ENCODE data around the gene ADGRG1.

The ADGRG1 gene

GRCh38 chr16:57606147-57606846 is 22.1 kb upstream of the ADGRG1 start:
- DNase-seq (ENCODE audit: low read depth in 2 of 2), result no peak

GRCh38 chr16:57606847-57607501 is 21.5 kb upstream of the ADGRG1 start:
- DNase-seq (ENCODE audit: low read depth in 2 of 2), result no peak

DNA sequence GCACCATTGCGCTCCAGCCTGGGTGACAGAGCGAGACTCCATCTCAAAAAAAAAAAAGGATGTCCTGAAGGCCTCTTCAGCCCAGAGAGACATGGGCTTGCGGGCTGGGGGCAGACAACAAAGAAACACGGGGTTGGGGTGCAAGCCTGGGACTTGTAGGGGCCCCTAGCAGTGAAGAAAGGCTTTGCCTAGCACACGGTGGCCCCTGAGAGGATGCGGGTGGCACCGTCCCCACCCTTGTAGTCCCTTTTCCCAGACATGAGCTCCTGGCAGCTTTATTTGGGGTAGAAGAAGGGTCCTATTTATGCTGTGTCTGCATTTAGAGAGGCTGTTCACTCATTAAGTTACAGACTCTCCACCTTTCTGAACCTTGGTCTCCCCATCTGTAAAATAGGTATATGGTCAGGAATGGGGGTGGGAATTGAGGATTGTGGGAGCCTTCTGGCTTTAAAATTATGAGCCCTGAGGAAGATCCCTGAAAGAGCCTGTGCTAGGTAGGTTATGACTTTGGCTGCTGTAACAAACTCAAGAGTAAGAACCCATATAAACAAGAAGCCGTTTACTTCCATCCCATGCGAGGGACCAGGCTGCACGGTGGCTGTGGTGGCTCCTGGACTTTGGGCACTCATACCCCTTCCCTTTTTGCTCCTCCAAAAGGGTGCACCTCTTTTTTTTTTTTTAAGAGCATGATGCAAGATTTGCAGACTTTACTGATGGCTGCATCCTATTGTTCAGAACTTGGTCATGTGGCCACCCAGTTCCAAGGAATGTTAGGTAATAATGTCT is 20.6 kb upstream of the ADGRG1 start:
- no peak for DNase-seq (ENCODE audit: low read depth in 2 of 2)

DNA sequence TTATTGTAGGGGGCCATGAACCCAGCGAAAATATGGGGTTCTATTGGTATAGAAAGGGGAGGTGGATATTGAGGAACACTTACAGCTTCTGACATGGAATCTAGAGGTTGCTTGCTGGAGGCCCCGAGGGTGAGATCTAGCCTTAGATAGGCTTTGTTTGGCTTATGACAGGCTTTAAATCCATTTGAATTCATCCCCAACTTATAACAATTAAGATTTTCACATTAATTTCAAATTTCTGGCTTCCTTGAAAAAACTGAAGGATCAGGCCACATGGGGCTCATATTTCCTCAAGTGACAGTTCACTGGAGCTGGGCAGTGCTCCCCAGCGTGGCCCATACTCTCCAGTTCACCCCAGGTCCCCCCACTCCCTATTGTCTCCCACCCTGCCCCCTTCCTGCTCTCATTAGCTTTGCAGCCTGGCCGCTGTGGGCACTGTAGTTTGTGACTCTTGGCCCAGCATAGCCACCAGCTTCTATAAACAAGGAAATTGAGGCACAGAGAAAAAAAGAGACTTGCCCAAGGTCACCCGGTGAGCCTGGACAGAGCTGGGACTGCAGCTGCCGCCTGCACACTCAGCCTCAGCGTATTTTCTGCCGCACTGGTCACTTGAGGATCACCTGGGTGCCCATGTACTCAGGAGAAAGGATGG is 19.8 kb upstream of the ADGRG1 start:
- DNase-seq (ENCODE audit: low read depth in 2 of 2), result no peak

GRCh38 chr16:57609541-57610401 is 18.7 kb upstream of the ADGRG1 start:
- no peak for DNase-seq (ENCODE audit: low read depth in 2 of 2)

DNA sequence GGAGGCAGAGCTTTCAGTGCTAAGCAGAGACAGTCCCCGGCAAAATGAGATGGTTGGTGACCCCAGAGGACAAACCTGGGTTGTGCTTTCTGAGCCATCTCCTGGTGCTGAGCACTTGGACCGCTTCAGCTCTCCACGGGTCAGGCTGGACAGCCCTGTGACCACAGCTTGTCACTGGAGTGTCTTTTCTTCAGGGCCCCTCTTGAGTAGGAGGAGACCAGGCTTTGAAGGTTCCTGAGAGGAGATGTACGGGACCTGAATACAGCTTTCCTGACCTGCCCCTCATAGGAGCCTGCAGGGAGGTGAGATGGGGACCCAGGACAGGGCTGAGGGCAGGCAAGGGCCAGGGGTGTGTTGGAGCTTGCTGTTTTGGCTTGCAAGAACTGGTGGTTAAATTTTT is 17.8 kb upstream of the ADGRG1 start:
- DNase-seq (ENCODE audit: low read depth in 2 of 2), result no peak

GRCh38 chr16:57611181-57611580 is 17.2 kb upstream of the ADGRG1 start:
- DNase-seq (ENCODE audit: low read depth in 2 of 2), result no peak

- DNase-seq (ENCODE audit: low read depth in 2 of 2), result no peak
Observed at GRCh38 chr16:57611706-57612105, 16.7 kb upstream of the ADGRG1 start.

GRCh38 chr16:57612494-57612893 is 15.9 kb upstream of the ADGRG1 start:
- DNase-seq (ENCODE audit: low read depth in 2 of 2), result no peak

DNA sequence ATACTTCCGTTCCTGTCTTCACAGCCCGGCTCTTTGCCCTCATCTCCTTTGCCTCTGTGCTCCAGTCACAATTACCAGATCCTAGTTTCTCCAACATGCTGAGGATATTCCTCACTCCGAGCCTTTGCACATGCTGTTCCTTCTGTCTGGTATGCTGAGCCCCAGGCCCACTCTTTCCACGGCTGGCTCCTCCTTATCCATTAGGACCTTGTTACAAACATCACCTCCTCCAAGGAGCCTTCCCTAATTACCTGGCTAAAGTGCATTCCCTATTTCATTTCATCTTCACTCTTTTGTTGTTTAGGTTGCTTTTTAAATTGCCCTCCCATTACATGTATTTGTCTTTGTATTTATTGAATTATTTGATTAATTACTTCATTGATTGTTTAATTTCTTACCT is 14.9 kb upstream of the ADGRG1 start:
- no peak for DNase-seq (ENCODE audit: low read depth in 2 of 2)

DNA sequence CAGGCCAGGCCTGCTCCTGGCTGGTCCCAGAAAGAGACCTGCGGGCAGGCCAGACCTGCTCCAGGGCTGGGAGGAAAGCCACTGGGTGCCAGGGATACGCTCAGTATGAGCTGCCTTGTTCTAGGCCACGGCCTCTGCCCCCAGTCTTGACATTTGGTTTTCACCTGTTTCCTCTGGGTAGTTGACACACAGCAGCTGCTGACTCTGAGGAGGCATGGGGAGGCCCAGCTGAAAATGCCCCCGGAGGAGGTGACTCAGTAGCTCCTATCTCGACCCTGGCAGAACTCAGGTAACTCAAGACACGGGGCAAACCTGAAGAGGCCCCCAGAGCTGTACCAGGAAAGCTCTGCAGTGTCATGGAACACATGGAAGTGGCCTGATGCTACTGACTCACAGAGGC is 13.9 kb upstream of the ADGRG1 start:
- no peak for DNase-seq (ENCODE audit: low read depth in 2 of 2)

GRCh38 chr16:57614944-57615343 is 13.5 kb upstream of the ADGRG1 start:
- no peak for DNase-seq (ENCODE audit: low read depth in 2 of 2)

GRCh38 chr16:57615813-57616212 is 12.6 kb upstream of the ADGRG1 start:
- DNase-seq (ENCODE audit: low read depth in 2 of 2), result no peak

- no peak for DNase-seq (ENCODE audit: low read depth in 2 of 2)
Observed at GRCh38 chr16:57616241-57616640, 12.2 kb upstream of the ADGRG1 start.

DNA sequence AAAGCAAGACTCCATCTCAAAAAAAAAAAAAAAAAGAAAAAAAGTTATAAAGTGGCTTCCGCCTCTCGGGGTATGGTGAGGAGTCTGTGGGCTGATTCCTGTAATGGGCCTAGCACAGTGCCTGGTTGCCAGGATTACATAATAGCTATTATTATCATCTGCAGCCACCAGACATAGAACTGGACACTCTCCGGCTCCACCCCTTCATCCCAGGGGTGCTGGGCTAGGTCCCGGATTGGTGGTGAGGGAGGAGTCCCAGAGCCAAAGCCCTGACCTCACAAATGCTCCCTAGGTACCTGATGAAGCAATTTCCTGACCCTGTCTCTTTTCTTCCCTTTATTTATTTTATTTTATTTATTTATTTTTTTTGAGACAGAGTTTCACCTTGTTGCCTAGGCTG is 11.6 kb upstream of the ADGRG1 start:
- DNase-seq (ENCODE audit: low read depth in 2 of 2), result no peak

GRCh38 chr16:57617604-57618111 is 10.8 kb upstream of the ADGRG1 start:
- no peak for DNase-seq (ENCODE audit: low read depth in 2 of 2)

GRCh38 chr16:57618296-57619132 is 9.9 kb upstream of the ADGRG1 start:
- DNase-seq (ENCODE audit: low read depth in 2 of 2), result no peak

GRCh38 chr16:57619133-57619605 is 9.3 kb upstream of the ADGRG1 start:
- DNase-seq (ENCODE audit: low read depth in 2 of 2), result no peak

DNA sequence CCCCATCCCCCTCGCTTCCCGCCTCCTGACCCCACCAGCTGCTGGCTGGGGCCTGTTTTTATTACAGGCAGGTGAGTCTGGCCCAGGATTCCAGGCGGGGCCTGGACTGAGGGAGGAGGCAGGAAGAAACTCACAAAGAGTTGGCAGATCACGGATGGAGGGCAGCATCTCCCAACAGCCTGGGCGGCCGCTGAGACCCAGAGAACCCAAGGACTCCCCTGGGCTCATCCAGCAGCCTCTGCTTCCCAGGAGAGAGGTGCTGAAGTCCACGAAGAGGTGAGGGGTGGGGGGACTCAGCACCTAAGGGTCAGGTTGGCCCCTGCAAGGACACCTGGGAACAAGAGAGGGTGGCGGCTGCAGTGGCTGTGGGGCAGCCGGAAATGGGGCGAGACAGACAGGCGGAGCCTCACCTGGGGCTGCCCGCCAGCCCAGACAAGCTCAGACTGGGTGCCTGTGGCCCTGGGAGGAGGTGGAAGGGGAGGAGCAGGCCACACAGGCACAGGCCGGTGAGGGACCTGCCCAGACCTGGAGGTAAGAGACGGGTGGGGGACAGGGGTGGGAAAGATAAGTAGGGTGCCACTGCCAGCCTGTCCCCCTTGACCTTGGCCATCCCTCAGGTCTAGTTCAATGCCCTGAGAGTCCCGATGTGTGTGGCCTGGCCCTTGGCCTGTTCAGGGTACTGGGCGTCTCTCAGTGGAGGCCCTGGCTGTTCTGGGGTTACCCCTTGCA is 8.7 kb upstream of the ADGRG1 start:
- DNase-seq (ENCODE audit: low read depth in 2 of 2), result no peak

All from fibroblast of skin of left biceps (primary cell).